Measurements from ENCODE around the gene TRABD.
"Not testable (repeated sequence)": the region's sequence is repeated elsewhere in the genome, so short reads cannot be mapped to it uniquely, and the experiment has no call there.

TRABD gene

GRCh38 chr22:50165436-50166123 lies 20.1 kb upstream of the TRABD start:
- H3K4me2 ChIP-seq (ENCODE audit: low read depth, low read length, poor library complexity, severe bottlenecking), result no peak overlapping the region
- TF ChIP-seq CTCF (conservative IDR thresholded peaks at IDR 0.05; ENCODE audit: low read length) (no peak), EZH2phosphoT487 (IDR thresholded peaks at IDR 0.05; ENCODE audit: borderline replicate concordance) (no peak)
- H3K4me3 ChIP-seq (ENCODE audit: low read length, poor library complexity, severe bottlenecking), result no peak overlapping the region
- H3K79me2 ChIP-seq (ENCODE audit: insufficient read depth, low read length), result no peaks in the 10 kb centered on the region
- H3K9me2 ChIP-seq (replicated peaks; ENCODE audit: low read depth, low read length), result no peaks in the 10 kb centered on the region
- H3K36me3 ChIP-seq (ENCODE audit: insufficient read depth, low read length), result no peaks in the 10 kb centered on the region
- no peaks in the 10 kb centered on the region for H3F3A ChIP-seq (ENCODE audit: low read depth)
- H3K9ac ChIP-seq (ENCODE audit: low read depth, low read length, poor library complexity, severe bottlenecking), result no peak overlapping the region
- H2AFZ ChIP-seq (ENCODE audit: low read length), result no peak overlapping the region
- H3K9me3 ChIP-seq (ENCODE audit: insufficient read depth, low read depth, low read length), result no peaks in the 10 kb centered on the region
- no peaks in the 10 kb centered on the region for H3K27me3 ChIP-seq (ENCODE audit: insufficient read depth, low read length, poor library complexity, severe bottlenecking)
- H4K20me1 ChIP-seq (ENCODE audit: insufficient read depth, low read length, poor library complexity, severe bottlenecking), result no peaks in the 10 kb centered on the region
- H3K4me1 ChIP-seq (ENCODE audit: insufficient read depth, low read length, poor library complexity, severe bottlenecking), result no peaks in the 10 kb centered on the region

GRCh38 chr22:50167689-50168489 lies 17.8 kb upstream of the TRABD start:
- no peaks in the 10 kb centered on the region for H3K36me3 ChIP-seq (ENCODE audit: insufficient read depth, low read length)
- H3K9me3 ChIP-seq (ENCODE audit: insufficient read depth, low read depth, low read length), result no peaks in the 10 kb centered on the region
- TF ChIP-seq EZH2phosphoT487 (IDR thresholded peaks at IDR 0.05; ENCODE audit: borderline replicate concordance) (no peak), CTCF (conservative IDR thresholded peaks at IDR 0.05; ENCODE audit: low read length) (no peak)

DNA sequence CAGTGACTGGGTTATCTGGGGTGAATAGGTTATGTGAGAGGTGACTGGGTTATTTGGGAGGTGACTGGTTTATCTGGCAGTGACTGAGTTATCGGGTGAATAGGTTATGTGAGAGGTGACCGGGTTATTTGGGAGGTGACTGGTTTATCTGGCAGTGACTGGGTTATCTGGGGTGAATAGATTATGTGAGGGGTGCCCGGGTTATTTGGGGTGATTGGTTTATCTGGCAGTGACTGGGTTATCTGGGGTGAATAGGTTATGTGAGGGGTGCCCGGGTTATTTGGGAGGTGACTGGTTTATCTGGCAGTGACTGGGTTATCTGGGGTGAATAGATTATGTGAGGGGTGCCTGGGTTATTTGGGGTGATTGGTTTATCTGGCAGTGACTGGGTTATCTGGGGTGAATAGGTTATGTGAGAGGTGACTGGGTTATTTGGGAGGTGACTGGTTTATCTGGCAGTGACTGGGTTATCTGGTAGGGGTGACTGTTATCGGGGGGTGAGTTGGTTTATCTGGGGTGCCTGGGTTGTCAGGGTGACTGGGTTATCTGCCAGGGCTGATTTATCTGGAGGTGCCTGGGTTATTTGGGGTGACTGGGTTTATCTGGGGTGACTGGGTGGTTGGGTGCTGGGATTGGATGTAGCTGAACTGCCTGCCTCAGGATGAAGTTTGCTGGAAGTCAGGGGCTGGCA lies 17.1 kb upstream of the TRABD start:
- not testable (repeated sequence) for H3K4me1 ChIP-seq (ENCODE audit: insufficient read depth, low read length, poor library complexity, severe bottlenecking); H3K9me2 ChIP-seq (replicated peaks; ENCODE audit: low read depth, low read length); H3K9me3 ChIP-seq (ENCODE audit: insufficient read depth, low read depth, low read length); H2AFZ ChIP-seq (ENCODE audit: low read length); H3K36me3 ChIP-seq (ENCODE audit: insufficient read depth, low read length); H3K79me2 ChIP-seq (ENCODE audit: insufficient read depth, low read length); H3K4me2 ChIP-seq (ENCODE audit: low read depth, low read length, poor library complexity, severe bottlenecking); H3F3A ChIP-seq (ENCODE audit: low read depth); H3K9ac ChIP-seq (ENCODE audit: low read depth, low read length, poor library complexity, severe bottlenecking); H3K27me3 ChIP-seq (ENCODE audit: insufficient read depth, low read length, poor library complexity, severe bottlenecking); H3K4me3 ChIP-seq (ENCODE audit: low read length, poor library complexity, severe bottlenecking); H4K20me1 ChIP-seq (ENCODE audit: insufficient read depth, low read length, poor library complexity, severe bottlenecking)

More at GRCh38 chr22:50167689-50168489, 17.8 kb upstream of the TRABD start:
- Histone ChIP-seq H3K4me3 (ENCODE audit: low read length, poor library complexity, severe bottlenecking) (no peak overlapping the region), H4K20me1 (ENCODE audit: insufficient read depth, low read length, poor library complexity, severe bottlenecking) (no peaks in the 10 kb centered on the region), H3K9ac (ENCODE audit: low read depth, low read length, poor library complexity, severe bottlenecking) (no peak overlapping the region), H3F3A (ENCODE audit: low read depth) (no peaks in the 10 kb centered on the region), H2AFZ (ENCODE audit: low read length) (no peak overlapping the region), H3K9me2 (replicated peaks; ENCODE audit: low read depth, low read length) (no peaks in the 10 kb centered on the region), H3K27me3 (ENCODE audit: insufficient read depth, low read length, poor library complexity, severe bottlenecking) (no peaks in the 10 kb centered on the region), H3K4me1 (ENCODE audit: insufficient read depth, low read length, poor library complexity, severe bottlenecking) (no peaks in the 10 kb centered on the region), H3K4me2 (ENCODE audit: low read depth, low read length, poor library complexity, severe bottlenecking) (no peak overlapping the region), H3K79me2 (ENCODE audit: insufficient read depth, low read length) (no peaks in the 10 kb centered on the region)

Data from Loucy (cell line).